T1000 (cell line): ENCODE data around the gene ADAMTSL4.
A peak's percentile ranks its signal among the peaks of the same experiment; 100 is the strongest.

Experiments used
- DNase-seq: peaks from one replicate; lab custom pipeline; 2025; ENCODE audit warnings: mixed read lengths; lab: John Stamatoyannopoulos, UW

ADAMTSL4 gene

GRCh38 chr1:150535511-150536287 lies 13.5 kb upstream of the ADAMTSL4 start:
- DNase-seq: no peak

DNA sequence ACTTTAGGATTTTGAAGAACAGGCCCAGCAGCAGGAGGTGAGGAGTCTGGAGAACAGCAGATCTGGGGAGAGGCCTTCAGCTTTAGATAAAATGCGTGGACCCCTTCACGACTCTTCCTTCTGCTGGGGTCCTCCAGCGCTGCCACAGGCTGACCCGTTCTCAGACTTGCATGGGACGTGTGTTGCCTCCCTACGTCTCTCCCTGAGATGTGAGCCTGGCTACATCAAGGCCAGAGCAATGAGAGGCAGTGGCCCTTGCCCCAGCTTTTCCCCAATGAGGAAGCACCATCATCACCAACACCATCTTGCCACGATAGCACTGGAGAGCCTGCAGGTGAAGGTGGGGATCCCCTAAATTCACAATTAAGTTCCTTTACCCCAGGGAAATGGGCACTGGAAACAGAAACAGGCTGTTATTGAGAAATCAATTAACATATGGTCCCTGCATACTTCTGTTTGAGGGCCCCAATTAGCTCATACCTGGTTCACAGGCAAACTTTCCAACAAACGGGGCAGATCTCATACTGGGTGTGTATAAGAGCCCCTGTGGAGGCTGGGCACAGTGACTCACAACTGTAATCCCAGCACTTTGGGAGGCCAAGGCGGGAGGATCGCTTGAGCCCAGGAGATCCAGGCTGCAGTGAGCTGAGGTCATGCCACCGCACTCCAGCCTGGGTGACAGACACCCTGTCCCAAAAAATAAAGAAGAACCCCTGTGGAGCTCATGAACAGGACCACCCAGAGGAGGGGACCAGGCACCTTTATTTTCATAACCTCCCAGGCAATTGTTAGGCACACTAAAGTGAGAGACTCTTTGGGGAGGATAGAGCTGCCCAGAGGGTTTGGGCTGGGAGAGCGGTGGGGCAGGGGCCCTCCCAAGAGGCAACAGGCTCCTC lies 12.1 kb upstream of the ADAMTSL4 start:
- DNase-seq: no peak

DNA sequence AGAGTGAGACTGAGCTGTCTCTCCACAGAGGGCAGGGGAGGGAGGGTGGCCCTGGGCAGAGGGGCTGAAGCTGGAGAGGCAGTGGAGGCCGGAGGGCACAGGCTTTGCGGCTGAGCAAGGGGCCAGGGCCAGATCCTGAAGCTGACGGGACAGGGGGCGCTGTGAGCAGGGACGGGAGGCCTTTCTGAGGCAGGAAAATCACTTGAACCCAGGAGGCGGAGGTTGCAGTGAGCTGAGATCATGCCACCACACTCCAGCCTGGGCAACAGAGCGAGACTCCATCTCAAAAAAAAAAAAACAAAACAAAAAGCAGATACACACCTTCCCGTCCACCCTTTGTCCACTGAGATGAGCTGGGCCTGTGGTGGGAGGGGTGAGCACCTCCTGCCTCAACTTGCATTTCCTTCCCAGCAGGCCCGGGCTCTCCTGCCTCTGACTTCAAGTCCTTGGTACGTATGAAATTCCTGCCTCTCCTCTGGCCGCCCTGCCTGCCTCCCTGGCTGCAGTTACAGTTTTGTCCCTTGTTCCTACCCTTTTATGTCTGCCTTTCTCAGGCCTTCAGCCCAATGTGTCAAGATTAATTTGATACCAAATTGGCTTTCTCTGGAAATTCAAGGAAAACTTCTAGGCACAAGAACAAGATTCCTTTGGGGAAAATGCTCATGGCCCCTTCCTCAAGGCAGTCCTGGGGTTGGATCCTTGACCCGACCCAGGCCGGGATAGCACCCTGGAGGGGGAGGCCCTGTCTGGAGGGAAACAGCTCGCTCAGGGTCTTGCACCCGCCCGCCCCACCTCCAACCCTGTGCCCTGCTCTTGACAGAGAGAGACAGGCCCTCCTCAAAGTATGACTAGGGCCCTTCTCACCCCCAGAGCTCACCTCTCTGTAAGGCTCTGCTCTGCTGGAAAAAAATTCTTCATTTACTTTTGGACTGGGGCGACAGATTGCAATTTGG lies 11.2 kb upstream of the ADAMTSL4 start:
- no peak for DNase-seq

DNA sequence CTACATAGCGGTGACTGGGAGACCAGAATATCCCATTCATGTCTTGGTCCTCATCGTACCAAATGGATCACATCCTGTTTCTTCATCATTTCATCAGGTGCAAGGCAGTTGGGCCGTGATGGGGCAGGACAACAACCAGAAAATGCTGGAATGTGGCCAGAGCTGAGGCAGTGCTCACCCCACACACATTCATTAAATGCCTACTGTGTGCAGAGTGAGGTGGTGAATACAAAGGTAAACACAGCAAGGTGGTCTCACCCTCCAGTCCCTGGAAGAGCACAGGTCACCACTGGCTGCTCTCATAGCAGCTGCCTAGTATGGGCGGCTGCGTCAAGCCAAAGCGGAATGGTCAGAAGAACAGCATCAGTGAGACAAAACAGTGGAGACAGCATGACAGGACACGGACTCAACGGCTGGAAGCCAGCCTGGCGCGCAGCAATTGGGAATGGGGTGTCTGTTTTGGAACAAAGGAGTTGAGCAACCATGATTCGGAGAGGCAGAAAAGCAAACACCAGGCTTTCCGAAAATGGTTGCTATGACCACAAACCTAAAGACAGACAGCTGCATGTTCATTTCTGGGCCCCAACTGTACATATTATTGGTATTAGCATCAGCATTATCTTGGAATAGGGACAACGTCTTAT lies 5.6 kb upstream of the ADAMTSL4 start:
- no peak for DNase-seq

DNA sequence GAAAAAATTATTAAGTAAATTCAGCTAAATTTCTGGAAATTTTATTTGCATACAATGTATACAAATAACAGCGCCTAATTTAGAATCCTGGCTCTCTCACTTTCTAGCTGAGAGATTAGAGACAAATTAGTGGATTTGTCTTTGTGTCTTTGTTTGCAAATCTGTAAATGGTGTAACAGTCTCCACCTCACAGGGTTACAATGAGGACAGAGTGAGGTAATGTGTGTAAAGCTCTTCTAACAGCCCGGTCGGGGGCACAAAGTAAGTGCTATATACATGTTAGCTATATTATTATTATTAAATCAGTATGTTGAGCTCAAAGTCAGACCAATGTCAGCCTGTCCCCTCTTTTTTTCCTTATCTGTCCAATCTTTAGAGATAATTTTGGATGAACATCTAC lies 5.0 kb upstream of the ADAMTSL4 start:
- DNase-seq: no peak

GRCh38 chr1:150545486-150546032 lies 3.6 kb upstream of the ADAMTSL4 start:
- no peak for DNase-seq

GRCh38 chr1:150546294-150546937 lies 2.8 kb upstream of the ADAMTSL4 start:
- no peak for DNase-seq

DNA sequence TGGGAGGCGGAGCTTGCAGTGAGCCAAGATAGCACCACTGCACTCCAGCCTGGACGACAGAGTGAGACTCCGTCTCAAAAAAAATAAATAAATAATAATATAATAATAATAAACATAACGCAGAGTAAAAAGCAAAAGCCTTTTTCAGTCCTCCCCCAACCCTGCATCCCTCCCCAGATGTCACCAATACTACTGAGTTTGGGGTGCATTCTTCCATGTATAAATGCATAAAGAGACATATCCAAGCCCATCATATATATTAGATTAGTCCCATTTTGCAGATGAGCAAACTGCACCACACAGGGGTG lies 930 bp upstream of the ADAMTSL4 start:
- no peak for DNase-seq

DNA sequence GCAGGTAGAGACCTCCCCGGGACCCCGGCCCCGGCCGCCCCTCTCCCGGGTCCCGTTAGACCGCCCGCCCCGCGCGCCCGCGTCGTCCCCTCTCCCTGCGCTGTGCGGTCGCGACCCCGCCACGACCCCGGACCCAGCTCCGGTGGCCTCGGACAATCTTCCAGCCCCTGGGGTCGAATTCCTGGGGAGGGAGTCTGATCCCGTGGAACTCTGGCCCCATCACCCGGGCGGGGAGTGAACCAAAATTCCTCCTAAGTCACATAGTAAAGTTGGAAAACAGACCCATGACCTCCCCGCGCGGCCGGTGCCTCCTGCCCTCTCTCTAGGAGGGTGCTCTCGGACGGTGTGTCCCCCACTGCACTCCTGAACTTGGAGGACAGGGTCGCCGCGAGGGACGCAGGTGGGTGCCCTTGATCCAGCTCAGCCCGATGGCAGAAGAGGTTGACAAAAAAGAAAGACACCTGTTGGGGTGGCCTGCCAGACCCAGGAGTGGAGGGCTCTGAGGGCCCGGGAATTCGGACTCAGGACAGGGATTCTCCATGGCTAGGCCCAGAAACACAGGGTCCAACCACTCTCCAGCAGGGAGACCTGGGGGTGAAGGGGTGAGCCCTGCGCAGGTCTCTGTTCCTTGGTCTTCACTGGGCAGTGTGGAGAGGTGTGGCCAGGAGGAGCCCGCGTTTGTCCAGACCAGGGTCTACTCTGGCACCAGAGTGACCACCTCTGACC lies 451 bp downstream of the ADAMTSL4 start:
- no peak for DNase-seq

GRCh38 chr1:150550222-150551050 lies 1.2 kb downstream of the ADAMTSL4 start:
- no peak for DNase-seq

- no peak for DNase-seq
Observed at GRCh38 chr1:150551051-150551783, 2.0 kb downstream of the ADAMTSL4 start.

DNA sequence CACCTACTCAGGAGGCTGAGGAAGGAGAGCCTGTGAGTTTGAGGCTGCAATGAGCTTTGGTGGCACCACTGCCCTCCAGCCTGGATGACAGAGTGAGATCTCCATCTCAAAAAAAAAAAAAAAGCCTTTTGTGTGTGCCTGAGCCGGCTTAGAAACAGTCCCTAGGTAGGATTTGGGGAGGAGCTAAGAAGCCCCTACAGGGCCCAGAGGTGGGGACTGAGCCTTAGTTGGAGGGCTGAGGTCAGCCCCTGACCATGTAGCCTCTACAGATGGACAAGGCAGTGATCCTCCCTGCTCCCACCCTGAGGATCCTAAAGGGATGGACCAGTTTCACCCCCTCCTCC lies 2.5 kb downstream of the ADAMTSL4 start:
- DNase-seq: no peak

DNA sequence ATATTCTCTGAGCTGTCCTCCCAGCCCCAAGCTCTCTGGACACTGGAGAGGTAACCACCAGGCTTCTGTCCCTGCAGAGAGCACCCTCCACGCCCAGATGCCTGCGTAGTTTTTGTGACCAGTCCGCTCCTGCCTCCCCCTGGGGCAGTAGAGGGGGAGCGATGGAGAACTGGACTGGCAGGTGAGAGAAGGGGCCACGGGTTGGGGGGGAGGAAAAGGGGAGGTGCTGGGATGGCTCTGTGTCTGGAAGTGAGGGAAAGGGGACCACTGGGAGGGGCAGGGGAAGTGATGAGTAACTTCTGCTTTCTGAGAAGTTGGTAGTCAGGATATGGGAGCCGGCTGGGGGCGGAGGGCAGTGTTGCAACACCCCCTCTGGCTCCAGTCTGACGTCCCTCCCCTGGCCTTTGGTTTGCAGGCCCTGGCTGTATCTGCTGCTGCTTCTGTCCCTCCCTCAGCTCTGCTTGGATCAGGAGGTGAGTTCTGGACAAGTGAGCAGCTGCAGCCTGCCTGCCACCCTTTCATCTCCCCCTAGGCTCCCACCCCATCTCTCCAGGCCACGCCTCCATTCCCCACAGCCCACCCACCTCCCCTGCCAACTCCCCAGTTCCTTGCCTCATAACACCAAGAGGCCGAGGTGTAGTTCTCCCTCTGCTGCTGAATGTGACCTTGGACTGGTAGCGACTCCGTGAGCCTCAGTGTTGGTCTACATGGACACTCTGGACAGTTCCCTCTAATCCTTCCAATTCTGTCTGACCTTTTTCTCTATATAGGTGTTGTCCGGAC lies 3.1 kb downstream of the ADAMTSL4 start:
- DNase-seq: peak; percentile 61

- no peak for DNase-seq
Observed at GRCh38 chr1:150552911-150553289, 3.7 kb downstream of the ADAMTSL4 start.

- DNase-seq: no peak
Observed at GRCh38 chr1:150553392-150554085, 4.3 kb downstream of the ADAMTSL4 start.

DNA sequence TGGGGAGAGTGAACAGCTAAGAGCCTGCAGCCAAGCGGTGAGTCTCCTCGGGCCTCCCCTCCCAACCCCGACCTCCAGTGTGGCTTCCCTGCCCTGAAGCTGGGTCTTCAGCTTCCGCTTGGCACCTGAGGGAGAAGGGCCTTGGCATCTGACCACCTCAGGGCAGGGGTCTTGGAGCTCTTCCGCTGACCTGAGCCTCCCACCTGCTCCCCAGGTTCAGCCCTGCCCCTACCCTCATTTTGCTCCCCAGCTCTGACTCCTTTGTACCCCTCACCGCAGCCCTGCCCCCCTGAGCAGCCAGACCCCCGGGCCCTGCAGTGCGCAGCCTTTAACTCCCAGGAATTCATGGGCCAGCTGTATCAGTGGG lies 4.9 kb downstream of the ADAMTSL4 start:
- no peak for DNase-seq

GRCh38 chr1:150555198-150555970 lies 6.2 kb downstream of the ADAMTSL4 start:
- DNase-seq: no peak
